Stimulated activated CD8-positive, alpha-beta memory T cell treated with anti-CD3 and anti-CD28 coated beads, Interleukin-12 subunit alpha, Interleukin-12 subunit beta, amount 100 ng/mL, for 1 hour (primary cell): Measurements from ENCODE around the gene AP1M2.
A peak's percentile ranks its signal among the peaks of the same experiment; 100 is the strongest.
"Not testable (repeated sequence)": the region's sequence is repeated elsewhere in the genome, so short reads cannot be mapped to it uniquely, and the experiment has no call there.

Experiments used
- DNase-seq: peaks from one replicate; pipeline ENCODE4 v3.0.0-alpha.2; 2020; ENCODE audit warnings: low read depth

The AP1M2 gene

DNA sequence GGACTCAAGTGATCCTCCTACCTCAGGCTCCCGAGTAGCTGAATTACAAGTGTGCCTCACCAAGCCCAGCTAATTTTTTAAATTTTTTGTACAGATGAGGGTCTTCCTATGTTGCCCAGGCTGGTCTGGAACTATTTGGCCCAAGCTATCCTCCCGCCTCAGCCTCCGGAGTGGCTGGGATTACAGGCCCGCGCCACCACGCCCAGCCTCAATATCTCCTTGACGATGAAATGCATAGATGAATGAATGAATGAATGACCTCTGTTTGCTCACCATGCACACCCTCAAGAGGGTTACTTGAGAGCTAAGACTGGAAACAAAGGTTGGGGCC, 14.9 kb upstream of the AP1M2 start:
- DNase-seq = no peak

- DNase-seq = no peak
Measured at GRCh38 chr19:10600149-10600548, 13.0 kb upstream of the AP1M2 start.

DNA sequence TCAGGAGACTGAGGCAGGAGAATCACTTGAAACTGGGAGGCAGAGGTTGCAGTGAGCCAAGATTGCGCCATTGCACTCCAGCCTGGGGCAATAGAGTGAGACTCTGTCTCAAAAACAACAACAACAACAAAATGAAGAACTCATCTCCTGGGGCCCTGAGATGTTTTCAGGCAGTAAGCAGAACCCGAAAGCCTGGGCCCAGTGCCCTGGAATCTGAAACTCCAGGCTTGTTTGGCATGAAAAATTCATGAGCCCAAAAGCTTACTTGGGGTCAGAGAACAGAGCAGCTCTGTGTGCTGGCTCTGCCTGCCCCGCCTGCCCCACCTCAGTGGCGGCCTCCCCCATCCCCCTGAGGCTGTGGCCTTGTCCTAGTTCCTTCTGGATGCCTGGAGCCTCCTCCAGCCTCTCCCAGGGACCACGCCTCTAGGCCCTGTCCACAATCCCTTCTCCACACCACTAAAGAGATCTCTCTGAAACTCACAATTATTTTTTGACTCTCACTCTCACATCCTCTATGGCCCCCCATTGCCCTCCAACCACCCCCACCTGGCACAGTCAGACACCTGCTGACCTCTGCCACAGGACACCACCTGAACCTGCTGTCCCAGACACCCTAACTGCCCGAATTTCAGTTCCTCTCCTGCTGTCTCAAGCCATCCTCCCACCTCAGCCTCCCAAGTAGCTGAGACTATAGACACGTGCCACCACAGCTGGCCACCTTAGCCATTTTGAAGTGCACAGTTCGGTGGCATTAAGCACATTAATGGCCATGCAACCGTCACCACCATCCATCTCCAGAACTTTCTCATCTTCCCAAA, 6.9 kb upstream of the AP1M2 start:
- DNase-seq = no peak

GRCh38 chr19:10593148-10593547, 6.0 kb upstream of the AP1M2 start:
- no peak for DNase-seq

DNA sequence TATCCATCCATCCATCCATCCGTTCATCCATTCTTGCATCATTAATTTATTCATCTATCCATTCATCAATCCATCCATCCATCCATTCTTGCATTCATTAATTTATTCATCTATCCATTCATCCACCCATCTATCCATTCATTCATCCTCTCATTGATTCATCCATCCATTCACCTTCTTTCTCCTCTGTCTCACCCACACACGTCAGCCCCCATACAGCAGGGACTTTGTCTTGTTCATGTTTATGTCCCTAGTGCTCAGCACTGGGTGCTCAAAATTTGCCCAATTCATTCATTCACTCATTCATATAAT, 683 bp upstream of the AP1M2 start:
- no peak for DNase-seq

DNA sequence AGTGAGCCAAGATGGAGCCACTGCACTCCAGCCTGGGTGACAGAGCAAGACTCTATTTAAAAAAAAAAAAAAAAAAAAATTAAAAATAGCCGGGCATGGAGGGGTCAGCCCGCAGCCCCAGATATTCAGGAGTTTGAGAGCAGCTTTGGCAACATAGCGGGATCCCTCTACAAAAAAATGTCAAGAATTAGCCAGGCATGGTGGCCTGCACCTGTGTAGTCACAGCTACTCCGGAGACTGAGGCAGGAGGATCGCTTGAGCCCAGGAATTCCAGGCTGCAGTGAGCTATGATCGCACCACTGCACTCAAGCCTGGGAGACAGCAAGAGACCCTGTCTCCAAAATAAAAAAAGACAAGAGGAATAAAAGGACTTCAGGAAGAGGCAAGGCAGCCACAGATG, 716 bp downstream of the AP1M2 start:
- DNase-seq = no peak

GRCh38 chr19:10583036-10583776, 3.9 kb downstream of the AP1M2 start:
- DNase-seq = no peak

DNA sequence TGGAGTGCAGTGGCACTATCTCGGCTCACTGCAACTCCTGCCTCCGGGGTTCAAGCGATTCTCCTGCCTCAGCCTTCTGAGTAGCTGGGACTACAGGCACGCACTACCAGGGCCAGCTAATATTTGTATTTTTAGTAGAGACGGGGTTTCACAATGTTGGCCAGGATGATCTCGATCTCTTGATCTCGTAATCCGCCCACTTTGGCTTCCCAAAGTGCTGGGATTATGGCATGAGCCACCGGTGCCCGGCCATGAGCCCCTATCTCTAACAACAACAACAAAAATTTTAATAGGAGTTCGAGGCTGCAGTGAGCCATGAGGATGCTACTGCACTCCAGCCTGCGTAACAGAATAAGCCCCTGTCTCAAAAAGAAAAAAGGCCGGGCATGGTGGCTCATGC, 5.0 kb downstream of the AP1M2 start:
- no peak for DNase-seq

DNA sequence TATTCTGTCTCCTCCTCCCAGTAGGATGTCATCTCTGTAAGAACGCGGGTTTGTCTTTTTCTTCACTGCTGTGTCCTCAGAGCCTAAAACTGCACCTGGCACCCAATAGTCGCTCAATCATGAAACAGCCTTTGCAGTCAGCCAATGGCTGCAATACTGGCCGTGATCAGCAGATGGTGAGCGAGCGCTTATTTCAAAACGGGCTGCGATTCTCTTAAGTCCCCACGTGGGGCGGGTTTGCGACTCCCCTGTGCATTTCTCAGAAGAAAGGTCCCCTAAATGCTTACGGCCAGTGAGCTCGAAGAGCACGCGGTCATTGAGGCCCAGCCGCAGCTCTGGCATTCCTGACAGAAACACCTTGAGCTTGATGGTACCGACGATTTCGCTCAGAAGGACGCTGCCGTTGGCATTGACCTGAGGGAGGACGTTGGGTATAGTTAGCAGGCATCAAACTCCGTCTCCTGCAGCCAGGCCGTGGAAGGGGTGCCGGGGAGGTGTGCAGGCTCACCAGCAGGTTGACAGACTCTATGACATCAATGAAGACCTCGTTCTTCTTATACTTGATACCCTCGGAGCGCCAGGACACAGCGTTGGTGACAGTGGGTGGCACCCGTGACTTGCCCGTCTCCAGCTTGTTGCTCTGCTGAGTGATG, 6.0 kb downstream of the AP1M2 start:
- peak; percentile 88 for DNase-seq

DNA sequence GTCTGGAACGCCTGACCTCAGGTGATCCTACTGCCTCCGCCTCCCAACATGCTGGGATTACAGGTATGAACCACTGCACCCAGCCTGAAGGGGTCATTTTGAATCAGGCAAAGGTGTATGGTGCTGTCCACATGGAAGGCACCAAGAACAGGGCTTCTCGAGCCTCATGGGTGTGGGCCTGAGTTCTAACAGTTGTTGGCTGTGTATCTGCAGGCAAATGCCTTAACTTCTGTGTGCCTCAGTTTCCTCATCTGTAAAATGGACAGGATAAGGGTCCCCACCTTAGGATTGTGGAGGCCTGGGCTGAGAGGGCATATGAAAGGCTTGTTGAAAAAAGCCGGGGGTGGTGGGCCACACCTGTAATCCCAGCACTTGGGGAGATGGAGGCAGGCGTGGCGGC, 9.2 kb downstream of the AP1M2 start:
- no peak for DNase-seq

- DNase-seq = no peak
Measured at GRCh38 chr19:10575011-10575716, 11.9 kb downstream of the AP1M2 start.

- no peak for DNase-seq
Measured at GRCh38 chr19:10574462-10574861, 12.7 kb downstream of the AP1M2 start.

DNA sequence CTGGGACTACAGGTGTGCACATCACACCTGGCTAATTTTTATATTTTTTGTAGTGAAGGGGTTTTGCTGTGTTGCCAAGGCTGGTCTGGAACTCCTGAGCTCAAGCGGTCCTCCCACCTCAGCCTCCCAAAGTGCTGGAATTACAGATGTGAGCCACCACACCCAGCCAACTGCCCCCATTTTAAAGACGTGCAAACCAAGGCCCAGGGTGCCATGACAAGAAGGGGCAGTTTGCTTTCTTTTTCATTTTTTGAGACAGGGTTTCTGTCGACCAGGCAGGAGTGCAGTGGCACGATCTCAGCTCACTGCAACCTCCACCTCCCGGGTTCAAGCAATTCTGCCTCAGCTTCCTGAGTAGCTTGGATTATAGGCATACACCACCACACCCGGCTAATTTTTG, 13.3 kb downstream of the AP1M2 start:
- not testable (repeated sequence) for DNase-seq

DNA sequence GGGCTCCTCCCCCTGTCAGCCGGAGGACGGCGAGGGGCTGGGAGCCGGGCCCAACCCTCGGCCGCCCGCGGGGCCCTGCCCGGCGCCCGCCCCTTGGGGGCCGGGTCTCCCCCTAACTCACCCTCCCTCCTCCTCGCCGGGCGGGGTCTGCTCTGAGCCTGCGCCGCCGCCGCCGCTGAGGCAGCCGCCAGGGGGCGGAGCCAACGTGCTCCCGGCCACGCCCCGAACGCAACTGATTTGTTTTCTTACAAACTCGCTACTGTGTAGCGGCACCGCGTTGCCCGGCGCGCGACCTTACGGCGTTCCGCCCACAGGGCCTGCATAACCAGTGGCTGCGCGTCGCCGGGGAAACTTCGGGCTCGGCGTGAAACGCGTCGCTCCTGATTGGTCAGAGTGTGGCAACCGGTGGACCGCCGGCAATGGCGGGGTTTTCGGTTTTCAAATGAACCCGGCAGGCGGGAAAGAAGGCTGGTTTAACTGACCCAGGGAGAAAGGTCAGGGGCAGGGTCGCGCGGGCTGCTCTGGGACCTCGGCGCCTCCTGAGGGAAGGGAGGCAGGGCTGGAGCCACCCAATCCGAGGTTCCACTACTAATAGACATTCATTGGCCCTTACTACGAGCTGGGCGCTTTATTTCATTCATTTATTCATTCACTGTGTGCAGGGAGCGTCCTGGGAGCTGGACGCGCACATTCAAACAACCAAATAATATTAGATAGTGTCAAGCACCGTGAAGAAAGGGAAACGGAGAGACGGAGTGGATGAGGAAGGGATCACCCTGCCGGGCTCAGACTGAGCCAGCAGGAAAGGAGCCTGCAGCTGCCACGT, 18.1 kb downstream of the AP1M2 start, which contains the start of gene CDKN2D:
CDKN2D (minus strand) TSS at position 154 of the 826 bp plus-strand sequence. CDS start 326 bp downstream, outside the sequence.
- peak; percentile 99 for DNase-seq

DNA sequence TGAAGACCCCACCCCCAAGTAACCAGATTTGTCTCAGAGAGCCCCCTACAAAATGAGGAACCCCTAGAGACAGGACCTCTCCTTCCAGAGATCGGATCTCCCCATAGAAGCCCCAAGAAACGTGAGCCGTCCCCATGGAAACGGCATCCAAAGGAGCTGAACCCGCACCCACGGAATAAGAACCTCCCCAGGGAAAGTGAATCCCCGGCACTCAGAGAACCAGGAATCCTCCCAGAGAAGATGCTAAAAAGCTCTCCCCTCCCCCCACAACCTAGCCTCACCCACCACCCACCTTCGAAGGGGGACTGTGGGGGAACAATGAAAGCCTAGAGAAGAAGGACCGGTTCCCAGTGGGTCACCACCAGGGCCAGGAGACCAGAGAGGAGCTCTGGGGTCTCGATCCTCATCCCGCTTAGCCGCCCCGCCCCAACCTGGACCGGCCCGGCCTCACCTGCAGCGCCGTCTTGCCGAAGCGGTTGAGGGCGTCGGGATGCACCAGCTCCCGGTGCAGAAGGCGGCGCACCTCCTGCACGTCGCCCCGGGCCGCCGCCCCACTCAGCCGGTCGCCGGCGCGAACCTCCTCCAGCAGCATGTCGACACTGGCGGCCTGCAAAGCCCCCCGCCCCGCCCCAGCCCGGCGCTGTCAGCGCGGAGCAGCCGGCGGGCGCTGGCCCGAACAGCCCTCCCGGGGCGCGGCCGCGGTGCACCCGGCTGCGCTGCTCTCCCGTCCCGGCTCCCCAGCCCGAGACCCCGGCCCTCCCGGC, 18.9 kb downstream of the AP1M2 start:
- no peak for DNase-seq

GRCh38 chr19:10567656-10568055, 19.5 kb downstream of the AP1M2 start:
- no peak for DNase-seq

GRCh38 chr19:10566658-10567410, 20.3 kb downstream of the AP1M2 start:
- DNase-seq = peak; percentile 31

GRCh38 chr19:10566408-10566657, 20.8 kb downstream of the AP1M2 start:
- DNase-seq = no peak

- DNase-seq = peak; percentile 98
Measured at GRCh38 chr19:10565567-10566407, 21.3 kb downstream of the AP1M2 start, which contains the start of gene KRI1. Gene KRI1 (minus strand): TSS chr19:10566010. CDS start chr19:10565999, 11 bp downstream.
